ENCODE measurements around the gene ANLN.

DNA sequence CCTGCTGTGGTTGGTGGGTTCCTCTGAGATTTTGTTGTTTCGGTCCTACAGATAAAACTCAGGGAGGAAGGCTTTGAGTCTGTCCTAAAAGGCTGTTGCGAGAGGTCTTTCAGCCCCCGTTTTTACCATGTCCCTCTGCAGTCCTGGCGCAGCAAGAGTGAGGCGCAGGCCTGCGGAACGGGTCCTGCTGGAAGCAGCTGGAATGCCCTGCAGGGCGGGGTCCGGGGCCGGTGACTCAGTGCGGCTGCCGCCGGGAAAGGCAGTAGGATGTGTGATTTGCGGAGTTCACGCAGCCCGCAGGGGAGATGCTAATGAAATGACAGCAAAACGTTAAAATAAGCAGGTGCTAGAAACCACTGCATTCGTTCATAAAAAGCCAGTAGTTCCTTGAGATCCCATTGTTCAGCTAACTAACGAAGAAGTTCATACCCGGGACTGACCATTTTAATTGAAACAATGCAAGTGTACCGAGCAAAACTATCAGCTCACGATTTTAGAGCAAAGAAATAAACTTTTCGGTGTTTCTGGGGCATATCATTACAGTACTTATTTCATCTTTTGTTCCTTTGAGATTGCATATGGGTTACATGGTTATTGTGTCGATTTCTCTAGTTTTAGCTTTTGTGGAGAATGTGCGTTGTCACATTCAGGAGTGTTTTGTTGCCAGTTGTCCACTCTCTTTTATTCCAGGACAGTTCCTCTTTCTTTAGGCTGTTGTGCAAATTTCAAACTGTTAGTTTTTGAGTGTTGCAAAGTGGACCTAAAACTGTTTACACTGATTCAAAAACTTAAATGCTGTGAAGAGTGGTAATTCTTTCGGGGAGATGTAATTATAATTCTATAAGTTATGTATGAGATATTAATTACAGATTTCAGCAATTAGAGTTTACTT is 783 bp downstream of the ANLN start:
- TF ChIP-seq, protein P1, sequence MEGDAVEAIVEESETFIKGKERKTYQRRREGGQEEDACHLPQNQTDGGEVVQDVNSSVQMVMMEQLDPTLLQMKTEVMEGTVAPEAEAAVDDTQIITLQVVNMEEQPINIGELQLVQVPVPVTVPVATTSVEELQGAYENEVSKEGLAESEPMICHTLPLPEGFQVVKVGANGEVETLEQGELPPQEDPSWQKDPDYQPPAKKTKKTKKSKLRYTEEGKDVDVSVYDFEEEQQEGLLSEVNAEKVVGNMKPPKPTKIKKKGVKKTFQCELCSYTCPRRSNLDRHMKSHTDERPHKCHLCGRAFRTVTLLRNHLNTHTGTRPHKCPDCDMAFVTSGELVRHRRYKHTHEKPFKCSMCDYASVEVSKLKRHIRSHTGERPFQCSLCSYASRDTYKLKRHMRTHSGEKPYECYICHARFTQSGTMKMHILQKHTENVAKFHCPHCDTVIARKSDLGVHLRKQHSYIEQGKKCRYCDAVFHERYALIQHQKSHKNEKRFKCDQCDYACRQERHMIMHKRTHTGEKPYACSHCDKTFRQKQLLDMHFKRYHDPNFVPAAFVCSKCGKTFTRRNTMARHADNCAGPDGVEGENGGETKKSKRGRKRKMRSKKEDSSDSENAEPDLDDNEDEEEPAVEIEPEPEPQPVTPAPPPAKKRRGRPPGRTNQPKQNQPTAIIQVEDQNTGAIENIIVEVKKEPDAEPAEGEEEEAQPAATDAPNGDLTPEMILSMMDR (IDR thresholded peaks at IDR 0.05), result no peak
- TF ChIP-seq POLR2A (IDR thresholded peaks at IDR 0.05), result no peak

All from lower leg skin (tissue), 3 donors.